HCT116 (cell line): ENCODE data around the gene GTF2F1.

Source experiments
- CTCF ChIP-seq, 3 experiments: fragments of 200-600 bp in 1 of 3; sonication (generic) in 1 of 3; IDR thresholded peaks in 2 of 3; conservative IDR thresholded peaks in 1 of 3; 2 replicates each; pipeline ENCODE4 v1.5.1; 2012 to 2017; ENCODE audit warnings: low read depth in 2 of 3, low read length in 2 of 3, antibody characterized with exemption in 1 of 3, borderline replicate concordance in 1 of 3, control low read depth in 1 of 3, mild to moderate bottlenecking in 1 of 3, mixed read lengths in 1 of 3, mixed run types in 1 of 3, moderate library complexity in 1 of 3; ENCODE audit not compliant: insufficient read depth in 1 of 3
- EZH2 ChIP-seq: fragments of 200-600 bp; sonication (generic); IDR thresholded peaks from 2 replicates; pipeline ENCODE4 v1.6.1; 2017; ENCODE audit warnings: antibody characterized with exemption, mixed run types
- EZH2phosphoT487 ChIP-seq: fragments of 200-600 bp; IDR thresholded peaks from 2 replicates; pipeline ENCODE4 v1.6.1; 2018; ENCODE audit warnings: antibody characterized with exemption, borderline replicate concordance
- JUND ChIP-seq: IDR thresholded peaks from 2 replicates; pipeline ENCODE4 v1.6.1; 2012
- MAX ChIP-seq: IDR thresholded peaks from 2 replicates; pipeline ENCODE4 v1.6.1; 2012
- POLR2A ChIP-seq: IDR thresholded peaks from 2 replicates; pipeline ENCODE4 v1.7.0; 2011; ENCODE audit warnings: borderline replicate concordance; ENCODE audit not compliant: insufficient read depth, insufficient read length; ENCODE audit errors: extremely low read depth
- POLR2AphosphoS5 ChIP-seq: IDR thresholded peaks from 2 replicates; pipeline ENCODE4 v1.6.1; 2011; ENCODE audit warnings: mild to moderate bottlenecking, low read depth, low read length, moderate library complexity
- RAD21 ChIP-seq: IDR thresholded peaks from 2 replicates; pipeline ENCODE4 v1.6.1; 2012; ENCODE audit warnings: low read depth, mild to moderate bottlenecking
- ZNF274 ChIP-seq: fragments of 200-500 bp; sonication (Bioruptor generic); IDR thresholded peaks from 2 replicates; pipeline ENCODE4 v1.6.1; 2014; ENCODE audit warnings: mild to moderate bottlenecking, low read depth, low read length, inconsistent platforms

GRCh38 chr19:6376512-6377190 lies 16.3 kb downstream of the GTF2F1 start:
- no peak for TF ChIP-seq CTCF (IDR thresholded peaks at IDR 0.05 in 2 of 3, conservative IDR thresholded peaks at IDR 0.05 in 1 of 3; ENCODE audit: borderline replicate concordance in 1 of 3, insufficient read depth in 1 of 3, low read depth in 2 of 3, low read length in 2 of 3)
- TF ChIP-seq ZNF274 = no peak
- no peak for TF ChIP-seq JUND
- TF ChIP-seq RAD21 = no peak
- peak; percentile 28; the same call in 1 of the 2 replicates for TF ChIP-seq POLR2AphosphoS5
- TF ChIP-seq EZH2phosphoT487 = no peak
- TF ChIP-seq EZH2 = no peak
- no peak for TF ChIP-seq MAX
- no peak for TF ChIP-seq POLR2A
